HepG2 (cell line): ENCODE data around the gene C3orf18. TPM values are rescaled to one million over a fixed set of nuclear protein-coding genes. Genes with fewer than 3 reads are reported as not detected.

ENCODE experiments used
- polyA plus RNA-seq, 8 experiments: library from polyadenylated mRNA; depleted of rRNA in 3 of 8; stranded (reverse) in 7 of 8; unstranded in 1 of 8; fragments of >200 nt; fragmentation: Illumina TruSeq in 4 of 8; extraction: Trizol in 4 of 8; gene quantifications; 2 replicates each; pipeline versions ENCODE4 v1.2.1 to v1.2.3, GENCODE V29; 2011 to 2016; ENCODE audit warnings: low read depth in 4 of 8, missing spikeins in 1 of 8, mixed read lengths in 1 of 8; ENCODE audit not compliant: insufficient read depth in 1 of 8
- total RNA-seq, 5 experiments: library from RNA; depleted of rRNA; stranded (reverse); fragments of >200 nt; fragmentation: Illumina TruSeq; extraction: Trizol; gene quantifications; 2 replicates each; pipeline ENCODE4 v1.2.3, GENCODE V29; 2016; ENCODE audit warnings: low read depth in 1 of 5

C3orf18 gene
- total and polyA plus RNA-seq, 2 of the 13 experiments (the other 11 are each of a cell fraction or from before 2014, with no cell fraction given), result 1.6 to 4.8 TPM

Other genes starting within 250 kb of the C3orf18 start
- 40.9 and 76.2 TPM in 2 replicates for gene HYAL2, start 245.0 kb downstream of the C3orf18 start, total RNA-seq (2016; rRNA removed; fragmentation: Illumina TruSeq; extraction: Trizol)
- 102 and 144 TPM in 2 replicates for gene HYAL2, start 245.0 kb downstream of the C3orf18 start, polyA plus RNA-seq (2011; rRNA removed)
- gene TUSC2, start 239.5 kb downstream of the C3orf18 start, total RNA-seq (2016; rRNA removed; fragmentation: Illumina TruSeq; extraction: Trizol), result 35.9 and 36.7 TPM in 2 replicates
- gene TUSC2, start 239.5 kb downstream of the C3orf18 start, polyA plus RNA-seq (2011; rRNA removed), result 38.5 and 39.1 TPM in 2 replicates
- 7.7 and 10.2 TPM in 2 replicates for gene RASSF1, start 226.9 kb downstream of the C3orf18 start, total RNA-seq (2016; rRNA removed; fragmentation: Illumina TruSeq; extraction: Trizol)
- 27.5 and 28.6 TPM in 2 replicates for gene RASSF1, start 226.9 kb downstream of the C3orf18 start, polyA plus RNA-seq (2011; rRNA removed)
- 0.49 and 0.60 TPM in 2 replicates for gene ZMYND10, start 222.0 kb downstream of the C3orf18 start, total RNA-seq (2016; rRNA removed; fragmentation: Illumina TruSeq; extraction: Trizol)
- gene ZMYND10, start 222.0 kb downstream of the C3orf18 start, polyA plus RNA-seq (2011; rRNA removed), result 0.74 and 1.8 TPM in 2 replicates
- 25.3 and 30.6 TPM in 2 replicates for gene NPRL2, start 217.0 kb downstream of the C3orf18 start, total RNA-seq (2016; rRNA removed; fragmentation: Illumina TruSeq; extraction: Trizol)
- gene NPRL2, start 217.0 kb downstream of the C3orf18 start, polyA plus RNA-seq (2011; rRNA removed), result 51.4 and 52.7 TPM in 2 replicates
- 9.1 and 17.2 TPM in 2 replicates for gene CYB561D2, start 216.9 kb downstream of the C3orf18 start, total RNA-seq (2016; rRNA removed; fragmentation: Illumina TruSeq; extraction: Trizol)
- gene CYB561D2, start 216.9 kb downstream of the C3orf18 start, polyA plus RNA-seq (2011; rRNA removed), result 11.1 and 13.0 TPM in 2 replicates
- gene TMEM115, start 208.2 kb downstream of the C3orf18 start, total RNA-seq (2016; rRNA removed; fragmentation: Illumina TruSeq; extraction: Trizol), result 15.2 and 30.7 TPM in 2 replicates
- gene TMEM115, start 208.2 kb downstream of the C3orf18 start, polyA plus RNA-seq (2011; rRNA removed), result 22.1 and 31.0 TPM in 2 replicates
- not detected in 2 replicates for gene CACNA2D2, start 64.1 kb downstream of the C3orf18 start, total RNA-seq (2016; rRNA removed; fragmentation: Illumina TruSeq; extraction: Trizol)
- not detected in 2 replicates for gene CACNA2D2, start 64.1 kb downstream of the C3orf18 start, polyA plus RNA-seq (2011; rRNA removed)
- gene HEMK1, start 1.8 kb upstream of the C3orf18 start, total RNA-seq (2016; rRNA removed; fragmentation: Illumina TruSeq; extraction: Trizol), result 6.3 and 9.8 TPM in 2 replicates
- gene HEMK1, start 1.8 kb upstream of the C3orf18 start, polyA plus RNA-seq (2011; rRNA removed), result 12.6 and 16.2 TPM in 2 replicates
- gene CISH, start 44.0 kb upstream of the C3orf18 start, total RNA-seq (2016; rRNA removed; fragmentation: Illumina TruSeq; extraction: Trizol), result 0.73 and 0.91 TPM in 2 replicates
- gene CISH, start 44.0 kb upstream of the C3orf18 start, polyA plus RNA-seq (2011; rRNA removed), result 1.5 and 2.8 TPM in 2 replicates
- gene MAPKAPK3, start 49.4 kb upstream of the C3orf18 start, total RNA-seq (2016; rRNA removed; fragmentation: Illumina TruSeq; extraction: Trizol), result 41.2 and 48.5 TPM in 2 replicates
- 39.9 and 46.2 TPM in 2 replicates for gene MAPKAPK3, start 49.4 kb upstream of the C3orf18 start, polyA plus RNA-seq (2011; rRNA removed)
- gene DOCK3, start 107.2 kb upstream of the C3orf18 start, total RNA-seq (2016; rRNA removed; fragmentation: Illumina TruSeq; extraction: Trizol), result not detected in 2 replicates
- not detected in 2 replicates for gene DOCK3, start 107.2 kb upstream of the C3orf18 start, polyA plus RNA-seq (2011; rRNA removed)